Breast epithelium (tissue), 3 donors: ENCODE data around the gene MRPL49.

Source experiments
- POLR2A ChIP-seq: fragments of 450-650 bp; IDR thresholded peaks from one replicate; pipeline ENCODE4 v1.6.1; 2016; ENCODE audit warnings: antibody characterized with exemption, mild to moderate bottlenecking, moderate library complexity
- TF ChIP-seq, protein P1 (sequence below), 3 donors: fragments of 450-650 bp; IDR thresholded peaks; one replicate each; pipeline ENCODE4 v1.5.1; 2016 to 2017; ENCODE audit warnings: antibody characterized with exemption in 3 of 3, mild to moderate bottlenecking in 3 of 3, moderate library complexity in 3 of 3

DNA sequence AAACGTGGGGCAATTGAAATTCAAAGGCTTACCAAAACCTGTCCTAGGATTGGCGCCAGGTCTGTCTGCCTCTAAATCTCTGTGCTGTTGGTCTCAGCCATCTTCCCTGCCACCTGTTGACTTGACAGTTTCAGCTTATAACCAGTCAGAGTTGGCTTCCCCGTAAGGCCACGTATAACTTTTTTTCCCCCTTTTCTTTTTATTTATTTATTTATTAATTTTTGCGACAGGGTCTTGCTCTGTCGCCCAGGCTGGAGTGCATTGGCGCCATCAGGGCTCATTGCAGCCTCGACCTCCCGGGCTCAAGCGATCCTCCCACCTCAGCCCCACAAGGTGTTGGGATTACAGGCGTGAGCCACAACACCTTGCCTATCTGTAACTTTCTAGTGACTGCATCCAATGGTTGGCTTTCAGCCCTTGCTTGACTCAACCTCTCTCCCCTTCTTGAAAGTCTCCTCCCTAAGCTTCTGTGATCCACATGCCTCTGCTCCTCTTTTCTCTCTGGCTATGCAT lies 13.6 kb downstream of the MRPL49 start:
- TF ChIP-seq, protein P1, sequence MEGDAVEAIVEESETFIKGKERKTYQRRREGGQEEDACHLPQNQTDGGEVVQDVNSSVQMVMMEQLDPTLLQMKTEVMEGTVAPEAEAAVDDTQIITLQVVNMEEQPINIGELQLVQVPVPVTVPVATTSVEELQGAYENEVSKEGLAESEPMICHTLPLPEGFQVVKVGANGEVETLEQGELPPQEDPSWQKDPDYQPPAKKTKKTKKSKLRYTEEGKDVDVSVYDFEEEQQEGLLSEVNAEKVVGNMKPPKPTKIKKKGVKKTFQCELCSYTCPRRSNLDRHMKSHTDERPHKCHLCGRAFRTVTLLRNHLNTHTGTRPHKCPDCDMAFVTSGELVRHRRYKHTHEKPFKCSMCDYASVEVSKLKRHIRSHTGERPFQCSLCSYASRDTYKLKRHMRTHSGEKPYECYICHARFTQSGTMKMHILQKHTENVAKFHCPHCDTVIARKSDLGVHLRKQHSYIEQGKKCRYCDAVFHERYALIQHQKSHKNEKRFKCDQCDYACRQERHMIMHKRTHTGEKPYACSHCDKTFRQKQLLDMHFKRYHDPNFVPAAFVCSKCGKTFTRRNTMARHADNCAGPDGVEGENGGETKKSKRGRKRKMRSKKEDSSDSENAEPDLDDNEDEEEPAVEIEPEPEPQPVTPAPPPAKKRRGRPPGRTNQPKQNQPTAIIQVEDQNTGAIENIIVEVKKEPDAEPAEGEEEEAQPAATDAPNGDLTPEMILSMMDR (IDR thresholded peaks at IDR 0.05): no peak
- no peak for TF ChIP-seq POLR2A
